ENCODE data around the gene DMC1.
"Not testable (repeated sequence)": the region's sequence is repeated elsewhere in the genome, so short reads cannot be mapped to it uniquely, and the experiment has no call there.

Gene DMC1

GRCh38 chr22:38497869-38498268, 72.1 kb downstream of the DMC1 start:
- DNase-seq: no peak

GRCh38 chr22:38494939-38495338, 75.0 kb downstream of the DMC1 start:
- DNase-seq: no peak

GRCh38 chr22:38494498-38494897, 75.5 kb downstream of the DMC1 start:
- DNase-seq: no peak

GRCh38 chr22:38491707-38492348, 78.2 kb downstream of the DMC1 start:
- DNase-seq: no peak

GRCh38 chr22:38490915-38491314, 79.1 kb downstream of the DMC1 start:
- DNase-seq: no peak

- DNase-seq: no peak
These were observed 79.5 kb downstream of the DMC1 start for GRCh38 chr22:38490475-38490874.

- DNase-seq: no peak
These were observed 80.3 kb downstream of the DMC1 start for GRCh38 chr22:38489561-38490145.

- no peak for DNase-seq
These were observed 80.8 kb downstream of the DMC1 start for GRCh38 chr22:38489142-38489541.

GRCh38 chr22:38487946-38488345, 82.0 kb downstream of the DMC1 start:
- no peak for DNase-seq

- no peak for DNase-seq
These were observed 84.2 kb downstream of the DMC1 start for GRCh38 chr22:38485783-38486182.

- no peak for DNase-seq
These were observed 85.7 kb downstream of the DMC1 start for GRCh38 chr22:38484244-38484643.

GRCh38 chr22:38482662-38483308, 87.2 kb downstream of the DMC1 start:
- no peak for DNase-seq

- no peak for DNase-seq
These were observed 88.1 kb downstream of the DMC1 start for GRCh38 chr22:38481871-38482332.

GRCh38 chr22:38481162-38481870, 88.7 kb downstream of the DMC1 start:
- no peak for DNase-seq

GRCh38 chr22:38479096-38479837, 90.7 kb downstream of the DMC1 start:
- DNase-seq: no peak

GRCh38 chr22:38477585-38477984, 92.4 kb downstream of the DMC1 start:
- no peak for DNase-seq

GRCh38 chr22:38474003-38474607, 95.9 kb downstream of the DMC1 start:
- no peak for DNase-seq

- no peak for DNase-seq
These were observed 98.7 kb downstream of the DMC1 start for GRCh38 chr22:38471237-38471636.

GRCh38 chr22:38470179-38470578, 99.8 kb downstream of the DMC1 start:
- DNase-seq: not testable (repeated sequence)

- DNase-seq: no peak
These were observed 100.6 kb downstream of the DMC1 start for GRCh38 chr22:38469306-38469781.

All from T1000 (cell line).